Mucosa of stomach (tissue), 1 donor: ENCODE results near the gene HIGD1C.

ENCODE experiments used
- H3K27me3 ChIP-seq: one replicate; pipeline ENCODE4 v1.7.0; 2013; ENCODE audit warnings: mild to moderate bottlenecking, low read length; ENCODE audit not compliant: control insufficient read depth, insufficient read depth
- H3K36me3 ChIP-seq: one replicate; pipeline ENCODE4 v1.7.0; 2013; ENCODE audit warnings: low read length; ENCODE audit not compliant: control insufficient read depth, insufficient read depth
- H3K4me1 ChIP-seq: one replicate; pipeline ENCODE4 v1.7.0; 2013; ENCODE audit warnings: mild to moderate bottlenecking, low read length; ENCODE audit not compliant: control insufficient read depth, insufficient read depth
- H3K4me3 ChIP-seq: one replicate; pipeline ENCODE4 v1.7.0; 2013; ENCODE audit warnings: low read length
- H3K9ac ChIP-seq: one replicate; pipeline ENCODE4 v1.7.0; 2013; ENCODE audit warnings: mild to moderate bottlenecking, low read length, moderate library complexity
- H3K9me3 ChIP-seq: one replicate; pipeline ENCODE4 v1.7.0; 2013; ENCODE audit warnings: mild to moderate bottlenecking, low read length, moderate library complexity; ENCODE audit not compliant: control insufficient read depth
- donor health status: Pancreatic carcinoma.

Gene HIGD1C

GRCh38 chr12:50990791-50991190, 38.4 kb downstream of the HIGD1C start:
- Histone ChIP-seq H3K4me3 (no peak overlapping the region), H3K27me3 (no peaks in the 10 kb centered on the region), H3K9me3 (no peaks in the 10 kb centered on the region), H3K36me3 (peaks cover 14% of the 10 kb centered on the region), H3K9ac (no peak overlapping the region), H3K4me1 (no peaks in the 10 kb centered on the region)

GRCh38 chr12:50991291-50991690, 38.9 kb downstream of the HIGD1C start:
- no peaks in the 10 kb centered on the region for H3K9me3 ChIP-seq
- no peaks in the 10 kb centered on the region for H3K4me1 ChIP-seq
- no peak overlapping the region for H3K9ac ChIP-seq
- no peaks in the 10 kb centered on the region for H3K27me3 ChIP-seq
- no peak overlapping the region for H3K4me3 ChIP-seq
- peaks cover 16% of the 10 kb centered on the region for H3K36me3 ChIP-seq

- no peaks in the 10 kb centered on the region for H3K4me1 ChIP-seq
- H3K9ac ChIP-seq: no peak overlapping the region
- H3K36me3 ChIP-seq: peaks cover 16% of the 10 kb centered on the region
- H3K4me3 ChIP-seq: no peak overlapping the region
- H3K9me3 ChIP-seq: no peaks in the 10 kb centered on the region
- no peaks in the 10 kb centered on the region for H3K27me3 ChIP-seq
Measured at GRCh38 chr12:50992819-50993218, 40.5 kb downstream of the HIGD1C start.

- Histone ChIP-seq H3K9me3 (no peaks in the 10 kb centered on the region), H3K4me3 (no peak overlapping the region), H3K27me3 (no peaks in the 10 kb centered on the region), H3K36me3 (peaks cover 13% of the 10 kb centered on the region), H3K9ac (no peak overlapping the region), H3K4me1 (no peaks in the 10 kb centered on the region)
Measured at GRCh38 chr12:50999093-50999492, 46.7 kb downstream of the HIGD1C start.

GRCh38 chr12:51000245-51000644, 47.9 kb downstream of the HIGD1C start:
- Histone ChIP-seq H3K9me3 (no peaks in the 10 kb centered on the region), H3K9ac (no peak overlapping the region), H3K36me3 (peaks cover 19% of the 10 kb centered on the region), H3K4me1 (no peaks in the 10 kb centered on the region), H3K4me3 (no peak overlapping the region), H3K27me3 (no peaks in the 10 kb centered on the region)

GRCh38 chr12:51001799-51002198, 49.5 kb downstream of the HIGD1C start:
- Histone ChIP-seq H3K36me3 (peaks cover 11% of the 10 kb centered on the region), H3K9me3 (no peaks in the 10 kb centered on the region), H3K4me1 (no peaks in the 10 kb centered on the region), H3K9ac (no peak overlapping the region), H3K4me3 (no peak overlapping the region), H3K27me3 (no peaks in the 10 kb centered on the region)

GRCh38 chr12:51004504-51004903, 52.2 kb downstream of the HIGD1C start:
- Histone ChIP-seq H3K27me3 (no peaks in the 10 kb centered on the region), H3K36me3 (peaks cover 11% of the 10 kb centered on the region)

GRCh38 chr12:51005030-51005429, 52.7 kb downstream of the HIGD1C start:
- Histone ChIP-seq H3K27me3 (no peaks in the 10 kb centered on the region), H3K4me1 (no peaks in the 10 kb centered on the region), H3K36me3 (peaks cover 11% of the 10 kb centered on the region)

More at GRCh38 chr12:51004504-51004903, 52.2 kb downstream of the HIGD1C start:
- no peaks in the 10 kb centered on the region for H3K9me3 ChIP-seq
- no peak overlapping the region for H3K4me3 ChIP-seq
- no peaks in the 10 kb centered on the region for H3K4me1 ChIP-seq
- no peak overlapping the region for H3K9ac ChIP-seq

GRCh38 chr12:51005671-51006070, 53.3 kb downstream of the HIGD1C start:
- Histone ChIP-seq H3K36me3 (peaks cover 6% of the 10 kb centered on the region), H3K9ac (no peak overlapping the region), H3K4me3 (no peak overlapping the region), H3K9me3 (no peaks in the 10 kb centered on the region), H3K27me3 (no peaks in the 10 kb centered on the region), H3K4me1 (no peaks in the 10 kb centered on the region)

More at GRCh38 chr12:51005030-51005429, 52.7 kb downstream of the HIGD1C start:
- Histone ChIP-seq H3K4me3 (no peak overlapping the region), H3K9ac (no peak overlapping the region), H3K9me3 (no peaks in the 10 kb centered on the region)

- H3K36me3 ChIP-seq: peaks cover 6% of the 10 kb centered on the region
- no peaks in the 10 kb centered on the region for H3K27me3 ChIP-seq
- no peaks in the 10 kb centered on the region for H3K9me3 ChIP-seq
- peaks cover 12% of the 10 kb centered on the region for H3K4me1 ChIP-seq
- no peak overlapping the region for H3K9ac ChIP-seq
- H3K4me3 ChIP-seq: no peak overlapping the region
Measured at GRCh38 chr12:51008329-51009055, 56.1 kb downstream of the HIGD1C start.

GRCh38 chr12:51009056-51009440, 56.7 kb downstream of the HIGD1C start:
- Histone ChIP-seq H3K27me3 (no peaks in the 10 kb centered on the region), H3K9me3 (no peaks in the 10 kb centered on the region), H3K4me3 (no peak overlapping the region), H3K9ac (no peak overlapping the region), H3K4me1 (peaks cover 13% of the 10 kb centered on the region), H3K36me3 (peaks cover 6% of the 10 kb centered on the region)

- Histone ChIP-seq H3K9me3 (no peaks in the 10 kb centered on the region), H3K4me1 (peaks cover 13% of the 10 kb centered on the region)
Measured at GRCh38 chr12:51011955-51012354, 59.6 kb downstream of the HIGD1C start.

More at GRCh38 chr12:51011955-51012354, 59.6 kb downstream of the HIGD1C start:
- Histone ChIP-seq H3K9ac (no peak overlapping the region), H3K27me3 (no peaks in the 10 kb centered on the region), H3K4me3 (no peak overlapping the region), H3K36me3 (no peaks in the 10 kb centered on the region)
